ENCODE data around the gene ME3. TPM values are rescaled to one million over a fixed set of nuclear protein-coding genes. Genes with fewer than 3 reads are reported as not detected.
A peak's percentile ranks its signal among the peaks of the same experiment; 100 is the strongest.

ME3 gene
- polyA plus RNA-seq, 2 of the 4 experiments (the other 2 are of a cell fraction), result 19.7 to 22.3 TPM

GRCh38 chr11:86672007-86672621, at the start of gene ME3 (continued):
- TF ChIP-seq, protein P1, sequence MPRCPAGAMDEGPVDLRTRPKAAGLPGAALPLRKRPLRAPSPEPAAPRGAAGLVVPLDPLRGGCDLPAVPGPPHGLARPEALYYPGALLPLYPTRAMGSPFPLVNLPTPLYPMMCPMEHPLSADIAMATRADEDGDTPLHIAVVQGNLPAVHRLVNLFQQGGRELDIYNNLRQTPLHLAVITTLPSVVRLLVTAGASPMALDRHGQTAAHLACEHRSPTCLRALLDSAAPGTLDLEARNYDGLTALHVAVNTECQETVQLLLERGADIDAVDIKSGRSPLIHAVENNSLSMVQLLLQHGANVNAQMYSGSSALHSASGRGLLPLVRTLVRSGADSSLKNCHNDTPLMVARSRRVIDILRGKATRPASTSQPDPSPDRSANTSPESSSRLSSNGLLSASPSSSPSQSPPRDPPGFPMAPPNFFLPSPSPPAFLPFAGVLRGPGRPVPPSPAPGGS (IDR thresholded peaks at IDR 0.05), result no peak
- no peak for TF ChIP-seq CBX2 (IDR thresholded peaks at IDR 0.05; ENCODE audit: borderline replicate concordance, low read depth)
- TF ChIP-seq GATA3 (IDR thresholded peaks at IDR 0.05; ENCODE audit: borderline replicate concordance), result no peak; the same call in 1 of the 2 replicates
- TF ChIP-seq ESRRA (IDR thresholded peaks at IDR 0.05; ENCODE audit: borderline replicate concordance, low read length), result no peak
- TF ChIP-seq SMC3 (IDR thresholded peaks at IDR 0.05), result 0 out of 3 replicates have a peak, but pooled peaks have one; percentile 42
- no peak for TF ChIP-seq JUNB (IDR thresholded peaks at IDR 0.05)
- peak; percentile 31; the same call in 1 of the 2 replicates for TF ChIP-seq HOXB13 (CRISPR knock-in tag; IDR thresholded peaks at IDR 0.05; ENCODE audit: low read depth)
- TF ChIP-seq MAFK (IDR thresholded peaks at IDR 0.05; ENCODE audit: partially characterized antibody), result no peak
- TF ChIP-seq JUN (IDR thresholded peaks at IDR 0.05), result peak; percentile 19 to 80; a peak in 2 of 5 replicates
- TF ChIP-seq, protein P2, sequence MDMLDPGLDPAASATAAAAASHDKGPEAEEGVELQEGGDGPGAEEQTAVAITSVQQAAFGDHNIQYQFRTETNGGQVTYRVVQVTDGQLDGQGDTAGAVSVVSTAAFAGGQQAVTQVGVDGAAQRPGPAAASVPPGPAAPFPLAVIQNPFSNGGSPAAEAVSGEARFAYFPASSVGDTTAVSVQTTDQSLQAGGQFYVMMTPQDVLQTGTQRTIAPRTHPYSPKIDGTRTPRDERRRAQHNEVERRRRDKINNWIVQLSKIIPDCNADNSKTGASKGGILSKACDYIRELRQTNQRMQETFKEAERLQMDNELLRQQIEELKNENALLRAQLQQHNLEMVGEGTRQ (IDR thresholded peaks at IDR 0.05), result 0 out of 2 replicates have a peak, but pooled peaks have one; percentile 13
- TF ChIP-seq EHMT2 (IDR thresholded peaks at IDR 0.05; ENCODE audit: low read depth), result no peak
- TF ChIP-seq NFE2L2 (conservative IDR thresholded peaks at IDR 0.05; ENCODE audit: low read length), result no peak
- TF ChIP-seq SREBF2 (IDR thresholded peaks at IDR 0.05), result no peak
- TF ChIP-seq MYC (IDR thresholded peaks at IDR 0.05; ENCODE audit: borderline replicate concordance, low read length), result no peak
- TF ChIP-seq HEYL (CRISPR knock-in tag; IDR thresholded peaks at IDR 0.05), result no peak
- TF ChIP-seq BHLHE40 (IDR thresholded peaks at IDR 0.05; ENCODE audit: low read depth, low read length), result no peak
- no peak for TF ChIP-seq CHD4 (IDR thresholded peaks at IDR 0.05; ENCODE audit: borderline replicate concordance)
- TF ChIP-seq RCOR1 (IDR thresholded peaks at IDR 0.05; ENCODE audit: low read depth, low read length), result no peak
- peak; percentile 35; the same call in 1 of the 2 replicates for TF ChIP-seq RNF2 (IDR thresholded peaks at IDR 0.05; ENCODE audit: borderline replicate concordance, low read depth)
- no peak for TF ChIP-seq CBX8 (IDR thresholded peaks at IDR 0.05)
- TF ChIP-seq CEBPB (IDR thresholded peaks at IDR 0.05), result no peak
- no peak for TF ChIP-seq ZFP36 (IDR thresholded peaks at IDR 0.05; ENCODE audit: borderline replicate concordance, partially characterized antibody)
- no peak for TF ChIP-seq HES2 (IDR thresholded peaks at IDR 0.05)
- no peak for TF ChIP-seq FOXS1 (CRISPR knock-in tag; IDR thresholded peaks at IDR 0.05)

DNA sequence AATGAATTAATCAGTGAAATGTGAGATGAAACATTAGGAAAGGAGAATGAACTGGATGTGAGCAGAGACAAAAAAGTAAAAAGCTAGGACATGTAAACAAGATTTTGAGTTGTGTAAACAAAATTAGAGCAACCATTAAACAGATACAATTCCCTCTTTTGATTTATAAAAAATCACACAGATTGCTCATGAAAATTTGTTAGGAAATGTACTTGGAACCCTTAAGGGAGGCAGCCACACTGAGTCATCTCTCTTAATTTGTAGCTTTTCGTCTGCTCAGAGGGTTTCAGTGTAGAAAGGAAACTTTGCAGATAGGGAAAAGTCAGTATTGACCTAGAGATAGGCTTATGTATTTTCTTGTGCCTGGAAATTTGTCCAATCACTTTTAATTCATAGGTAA, 49.6 kb upstream of the ME3 start:
- CTCF ChIA-PET, result interaction anchor here (0.5 to 1.7 kb wide), 3 partner anchors 12 to 83 kb away, joined by 4 to 6 read pairs (median 4); no protein-coding TSS in a partner anchor
- Histone ChIP-seq H3K4me3 (no peak overlapping the region), H3K27ac (peak overlapping the region; percentile 89 to 94; a peak in 2 of 6 replicates), H3K9me3 (peaks cover 39% of the 10 kb centered on the region), H3K4me2 (no peak overlapping the region), H3K4me1 (peaks cover 49% of the 10 kb centered on the region)
- FAIRE-seq, result no peak
- TF ChIP-seq MAFK (IDR thresholded peaks at IDR 0.05; ENCODE audit: partially characterized antibody) (no peak), CBX8 (IDR thresholded peaks at IDR 0.05) (no peak), NFE2L2 (conservative IDR thresholded peaks at IDR 0.05; ENCODE audit: low read length) (no peak), RARB (CRISPR knock-in tag; IDR thresholded peaks at IDR 0.05) (no peak), TFCP2L1 (CRISPR knock-in tag; IDR thresholded peaks at IDR 0.05) (no peak), CBX2 (IDR thresholded peaks at IDR 0.05; ENCODE audit: borderline replicate concordance, low read depth) (no peak), ATOH8 (CRISPR knock-in tag; IDR thresholded peaks at IDR 0.05; ENCODE audit: low read depth) (no peak)
- TF ChIP-seq, protein P1 (IDR thresholded peaks at IDR 0.05), result no peak
- TF ChIP-seq, protein P3, sequence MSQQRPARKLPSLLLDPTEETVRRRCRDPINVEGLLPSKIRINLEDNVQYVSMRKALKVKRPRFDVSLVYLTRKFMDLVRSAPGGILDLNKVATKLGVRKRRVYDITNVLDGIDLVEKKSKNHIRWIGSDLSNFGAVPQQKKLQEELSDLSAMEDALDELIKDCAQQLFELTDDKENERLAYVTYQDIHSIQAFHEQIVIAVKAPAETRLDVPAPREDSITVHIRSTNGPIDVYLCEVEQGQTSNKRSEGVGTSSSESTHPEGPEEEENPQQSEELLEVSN (IDR thresholded peaks at IDR 0.05; ENCODE audit: borderline replicate concordance, low read depth), result no peak
- no peak for ATAC-seq
- POLR2A ChIA-PET, result interaction anchor here (1.2 kb wide), 1 partner anchor 78 kb away, joined by 3 read pairs; the partner anchor contains the start of gene PRSS23
- WGBS (ENCODE audit: missing lambda C conversion rate), result 68% methylated on average over 1 of the region's 1 CpG
- no peak for DNase-seq (ENCODE audit: low read depth in 1 of 2, low spot score in 1 of 2)

Data from A549 (cell line).